CD4-positive, alpha-beta T cell treated with Interleukin-17A for 1 hour (primary cell): ENCODE measurements around the gene CLSTN2.

Source experiments
- DNase-seq: peaks from one replicate; pipeline ENCODE4 v3.0.0-alpha.2; 2020

The CLSTN2 gene

DNA sequence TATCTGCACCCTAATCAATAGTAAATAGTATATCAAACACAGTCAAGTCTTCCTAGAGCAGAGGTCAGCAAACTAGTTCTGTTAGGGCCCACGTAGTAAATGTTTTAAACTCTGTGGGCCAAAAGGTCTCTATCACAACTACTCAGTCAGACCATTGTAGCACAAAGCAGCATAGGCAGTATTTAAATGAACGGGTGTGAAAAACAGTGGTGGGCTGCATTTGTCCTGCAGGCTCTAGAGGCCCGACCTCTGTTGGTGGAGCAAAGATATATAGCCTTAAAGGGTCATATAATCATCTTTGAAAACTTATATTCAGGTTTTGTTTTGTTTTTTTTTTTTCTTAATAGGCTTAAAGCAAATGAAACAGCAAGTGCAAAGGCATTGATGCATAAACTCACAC, 416.5 kb downstream of the CLSTN2 start:
- DNase-seq = no peak

- DNase-seq = no peak
These were observed 420.5 kb downstream of the CLSTN2 start for GRCh38 chr3:140355481-140355880.

GRCh38 chr3:140358686-140359085, 423.7 kb downstream of the CLSTN2 start:
- DNase-seq = no peak

GRCh38 chr3:140359233-140359995, 424.4 kb downstream of the CLSTN2 start:
- DNase-seq = no peak

- no peak for DNase-seq
These were observed 425.3 kb downstream of the CLSTN2 start for GRCh38 chr3:140360332-140360731.

- no peak for DNase-seq
These were observed 428.8 kb downstream of the CLSTN2 start for GRCh38 chr3:140363801-140364200.

GRCh38 chr3:140365872-140366697, 431.1 kb downstream of the CLSTN2 start:
- no peak for DNase-seq

DNA sequence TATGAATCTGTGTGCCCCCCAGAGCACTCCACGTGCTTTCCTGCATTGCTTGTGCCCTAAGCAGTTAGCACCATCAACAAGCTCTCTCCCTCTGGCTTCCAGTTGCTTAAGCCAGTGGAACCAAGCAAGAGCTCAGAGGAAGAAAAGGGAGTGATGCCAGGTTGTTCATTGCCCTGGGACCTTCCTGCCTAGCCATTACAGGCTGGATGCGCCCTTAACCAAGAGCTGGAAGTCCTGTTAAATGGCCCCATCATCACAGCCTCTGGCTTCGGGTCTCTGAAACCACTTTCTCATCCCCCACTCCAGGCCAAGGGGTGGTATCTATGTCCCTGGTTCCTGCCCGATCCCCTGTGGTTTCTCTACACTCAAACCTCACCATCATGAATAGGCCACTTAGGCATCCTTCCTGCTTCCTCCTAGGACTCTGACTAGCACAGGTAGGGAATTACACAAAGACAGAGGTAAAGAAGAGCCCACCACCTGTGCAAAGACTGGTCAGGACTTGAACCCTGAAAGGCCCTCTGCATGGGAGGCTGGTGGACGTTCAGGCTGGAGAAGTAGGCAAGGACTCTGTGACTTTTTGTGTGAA, 433.3 kb downstream of the CLSTN2 start:
- DNase-seq = no peak

DNA sequence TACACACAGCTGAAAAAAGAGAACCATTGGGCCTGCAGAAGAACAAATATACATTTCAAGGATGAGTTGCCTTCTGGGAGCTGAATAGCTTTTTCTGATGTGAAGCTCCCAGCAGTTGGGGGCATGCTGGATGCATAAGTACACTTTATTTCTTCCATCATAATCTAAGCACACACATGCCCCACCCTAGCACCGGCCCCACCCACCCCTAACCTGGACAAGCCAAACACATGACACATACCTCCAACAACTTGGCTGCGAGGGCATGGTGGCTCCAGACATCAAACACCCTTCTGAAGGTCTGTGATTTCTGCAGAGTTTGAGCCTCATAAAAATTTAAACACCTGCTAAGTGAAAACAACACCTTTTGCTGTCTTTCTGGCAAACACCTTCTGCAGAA, 435.7 kb downstream of the CLSTN2 start:
- no peak for DNase-seq

GRCh38 chr3:140373234-140373633, 438.2 kb downstream of the CLSTN2 start:
- no peak for DNase-seq

DNA sequence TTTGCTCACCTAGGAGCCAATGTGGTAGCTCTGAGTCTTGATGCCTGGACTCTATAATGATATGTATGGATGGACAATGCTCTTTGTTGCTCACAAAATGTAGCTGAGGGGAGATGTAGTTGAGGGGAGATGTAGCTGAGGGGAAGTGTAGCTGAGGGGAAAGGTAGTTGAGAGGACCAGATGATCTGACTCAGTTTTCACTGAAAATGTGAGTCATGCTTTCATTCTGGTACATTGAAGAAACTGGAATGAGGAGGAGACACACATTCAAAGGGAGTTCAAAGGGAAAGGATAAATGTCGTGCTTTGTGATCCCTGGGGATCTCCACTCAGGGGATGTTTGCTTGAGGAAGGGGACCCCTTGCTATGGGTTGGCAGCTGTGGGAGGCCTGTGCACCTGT, 440.0 kb downstream of the CLSTN2 start:
- DNase-seq = no peak

- DNase-seq = no peak
These were observed 441.3 kb downstream of the CLSTN2 start for GRCh38 chr3:140376136-140376889.

- DNase-seq = no peak
These were observed 442.7 kb downstream of the CLSTN2 start for GRCh38 chr3:140377644-140378043.

DNA sequence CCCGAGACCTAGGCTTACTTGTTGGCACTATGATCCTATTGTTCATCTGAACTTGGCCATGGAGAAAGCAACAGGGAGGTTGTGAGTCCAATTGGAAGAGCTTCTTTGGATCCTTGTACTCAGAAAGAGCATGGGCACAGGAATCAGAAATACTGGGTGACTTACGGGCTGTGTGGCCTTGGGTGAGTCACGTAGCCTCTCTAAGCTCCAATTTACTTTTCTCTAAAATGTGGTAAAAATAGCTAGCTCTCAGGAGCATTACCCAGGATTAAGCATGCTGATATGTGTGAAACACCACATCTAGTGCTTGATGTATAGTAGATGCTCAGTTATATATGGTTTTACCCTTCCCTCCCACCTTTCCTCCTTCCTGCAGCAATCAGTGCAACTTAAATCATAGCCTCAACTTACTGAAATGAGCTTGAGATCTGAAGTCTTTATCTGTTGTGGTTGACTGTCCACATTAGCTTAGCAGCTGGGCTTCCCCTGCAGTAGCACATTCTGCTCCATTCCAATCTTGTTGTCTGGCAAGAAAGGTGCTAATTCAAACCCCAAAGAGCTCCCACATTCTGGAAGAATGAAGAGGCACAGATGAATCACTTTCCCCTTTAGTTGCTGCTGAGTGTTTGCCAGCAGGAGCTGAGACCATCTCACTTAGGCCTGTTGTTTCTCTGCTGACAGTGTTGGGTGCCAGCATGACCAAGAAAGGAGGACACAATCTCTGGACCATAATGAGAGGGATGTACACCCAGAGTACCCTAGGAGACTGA, 443.8 kb downstream of the CLSTN2 start:
- DNase-seq = no peak

DNA sequence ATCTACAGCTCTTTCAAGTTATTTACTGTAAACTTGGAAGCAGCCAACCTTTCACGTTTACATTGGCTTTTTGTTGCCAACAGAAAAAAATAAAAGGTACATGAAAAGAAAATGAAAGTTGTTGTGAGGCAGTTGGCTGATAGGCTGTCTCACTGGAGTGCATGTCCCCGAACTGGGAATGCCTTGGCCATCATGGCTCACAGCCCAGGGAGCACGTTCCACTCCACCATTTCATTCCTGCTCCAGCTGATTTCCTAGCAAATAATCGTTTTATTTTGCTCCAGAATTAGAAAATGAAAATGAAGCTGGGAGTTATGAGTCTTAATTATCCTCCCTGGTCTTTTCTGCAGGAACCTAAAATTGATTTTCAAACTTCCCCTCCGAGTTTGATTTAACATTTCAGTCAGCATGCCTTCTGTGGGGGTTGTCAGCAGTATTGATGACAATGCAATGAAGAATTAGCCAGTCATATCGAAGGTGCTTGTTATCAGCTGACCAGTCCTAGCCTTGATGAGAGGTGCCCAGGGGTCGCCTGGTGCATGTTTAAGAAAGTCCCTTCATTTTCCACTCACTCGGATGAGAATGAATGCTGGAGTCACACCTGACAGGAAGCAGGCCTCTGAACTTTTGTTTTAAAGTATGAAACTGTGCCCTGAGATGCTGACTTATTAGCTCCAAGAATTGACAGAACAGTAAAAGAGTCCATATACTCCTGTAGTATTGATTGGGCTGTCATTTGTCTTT, 449.2 kb downstream of the CLSTN2 start:
- no peak for DNase-seq

- DNase-seq = no peak
These were observed 449.9 kb downstream of the CLSTN2 start for GRCh38 chr3:140384876-140385275.

DNA sequence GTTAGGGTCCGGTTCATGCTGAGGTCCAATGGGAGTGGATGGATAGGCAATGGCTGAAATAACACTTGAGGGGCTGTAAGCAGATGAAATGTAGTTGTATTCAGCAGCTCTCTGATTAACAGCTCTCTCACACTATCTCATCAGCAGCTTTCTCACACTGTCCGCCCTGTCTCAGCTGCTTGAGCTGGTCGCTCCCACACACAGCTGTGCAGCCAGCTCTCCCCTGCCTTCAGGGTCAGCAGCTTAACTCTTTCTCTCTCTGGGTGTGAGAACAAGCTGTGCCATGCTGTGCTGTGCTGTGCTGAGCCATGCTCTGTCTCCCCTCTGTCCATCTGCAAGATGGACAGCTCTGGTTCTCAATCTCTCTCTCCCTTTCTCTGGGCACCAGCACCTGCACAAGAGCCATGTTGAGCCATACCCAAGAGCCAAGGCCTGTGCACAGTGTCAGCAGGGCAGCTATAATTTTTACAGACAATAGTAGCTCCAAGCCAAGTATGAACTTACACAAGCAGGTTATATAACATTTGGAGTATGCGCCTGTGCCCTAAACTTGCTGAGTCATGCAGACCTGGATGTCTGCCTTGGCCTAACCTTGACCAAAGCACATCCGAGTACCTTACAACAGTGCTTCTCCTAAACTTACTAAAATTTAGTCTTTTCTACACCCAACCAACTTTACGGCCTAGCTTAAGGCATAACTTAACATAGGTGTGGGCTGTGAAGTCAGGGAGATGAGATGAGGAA, 451.5 kb downstream of the CLSTN2 start:
- DNase-seq = no peak

GRCh38 chr3:140387244-140387643, 452.3 kb downstream of the CLSTN2 start:
- no peak for DNase-seq

DNA sequence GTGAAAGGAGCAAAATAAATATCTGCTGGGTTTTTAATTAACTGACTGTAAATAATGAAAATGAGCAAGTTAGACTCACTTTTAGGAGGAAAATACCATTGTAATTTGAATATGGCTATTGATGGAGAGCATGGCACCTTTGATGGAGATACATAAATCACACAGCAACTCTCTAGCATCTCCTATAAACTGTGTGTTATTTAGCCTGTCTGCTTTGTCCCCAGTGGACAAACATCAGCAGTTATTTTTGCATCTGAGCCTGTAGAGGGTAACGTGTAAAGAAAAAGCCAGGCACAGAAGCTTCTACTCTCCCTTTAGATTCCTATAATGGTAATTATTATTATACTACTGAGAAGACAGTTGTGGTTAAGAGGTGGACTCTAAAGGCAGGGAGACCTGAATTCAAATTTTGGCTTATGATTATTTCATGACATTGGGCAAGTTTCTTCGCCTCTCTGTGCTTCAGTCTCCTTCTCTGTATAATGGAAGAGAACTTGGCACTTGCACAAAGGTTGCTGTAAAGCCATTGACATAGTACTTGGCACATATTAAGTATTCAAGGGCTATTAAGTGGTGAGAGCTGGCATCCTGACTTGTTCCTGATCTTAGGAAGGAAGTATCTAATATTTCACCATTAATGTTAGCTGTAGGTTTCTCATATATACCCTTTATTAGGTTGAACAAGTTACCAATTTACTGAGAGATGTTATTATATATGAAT, 453.4 kb downstream of the CLSTN2 start:
- DNase-seq = no peak

DNA sequence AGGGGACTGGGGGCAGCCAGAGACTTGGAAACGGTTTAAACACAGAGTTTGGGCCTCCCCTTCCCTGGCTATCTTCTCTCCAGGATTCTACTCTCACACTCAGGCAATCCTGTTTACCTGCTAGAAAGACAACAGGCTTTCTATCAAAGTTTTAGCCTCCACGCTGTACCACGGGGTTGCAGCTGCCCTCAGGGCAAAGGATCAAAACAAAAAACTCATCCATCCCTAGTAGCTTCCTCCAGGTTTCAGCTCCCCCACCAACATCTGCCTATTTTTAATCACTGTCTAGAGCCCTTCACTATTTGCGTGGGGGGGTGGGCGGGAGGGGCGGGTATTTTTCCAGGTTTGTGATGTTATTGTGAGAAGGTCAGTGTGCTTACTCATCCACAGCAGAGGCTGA, 456.1 kb downstream of the CLSTN2 start:
- DNase-seq = no peak
